C4-2B (cell line): ENCODE data around the gene GTSF1L.

ENCODE experiments used
- H3K27ac ChIP-seq: fragments of 450-650 bp; 2 replicates; pipeline ENCODE4 v1.5.1; 2017
- CTCF ChIP-seq: fragments of 450-650 bp; conservative IDR thresholded peaks from 2 replicates; pipeline ENCODE4 v1.5.1; 2017; ENCODE audit warnings: mild to moderate bottlenecking
- ZFX ChIP-seq: fragments of 450-650 bp; IDR thresholded peaks from 2 replicates; pipeline ENCODE4 v1.6.1; 2017

GTSF1L gene

GRCh38 chr20:43700627-43701026, 26.2 kb downstream of the GTSF1L start:
- TF ChIP-seq CTCF (no peak), ZFX (no peak)
- no peak overlapping the region for H3K27ac ChIP-seq

GRCh38 chr20:43699941-43700565, 26.7 kb downstream of the GTSF1L start:
- no peak for TF ChIP-seq ZFX
- TF ChIP-seq CTCF: no peak
- H3K27ac ChIP-seq: no peak overlapping the region

- TF ChIP-seq CTCF: no peak
- TF ChIP-seq ZFX: no peak
- H3K27ac ChIP-seq: no peak overlapping the region
Measured at GRCh38 chr20:43695571-43695970, 31.2 kb downstream of the GTSF1L start.

- no peak overlapping the region for H3K27ac ChIP-seq
- TF ChIP-seq CTCF (no peak), ZFX (no peak)
Measured at GRCh38 chr20:43694763-43695162, 32.0 kb downstream of the GTSF1L start.

GRCh38 chr20:43691928-43692524, 34.8 kb downstream of the GTSF1L start:
- no peak overlapping the region for H3K27ac ChIP-seq
- TF ChIP-seq CTCF (peak; percentile 83), ZFX (no peak)

GRCh38 chr20:43690943-43691598, 35.7 kb downstream of the GTSF1L start:
- H3K27ac ChIP-seq: no peak overlapping the region
- TF ChIP-seq ZFX: no peak
- TF ChIP-seq CTCF: no peak

GRCh38 chr20:43689165-43689564, 37.6 kb downstream of the GTSF1L start:
- H3K27ac ChIP-seq: no peak overlapping the region
- TF ChIP-seq ZFX (no peak), CTCF (no peak)
